HG02970 (cell line): Measurements from ENCODE around the gene ATRN.
"Not testable (repeated sequence)": the region's sequence is repeated elsewhere in the genome, so short reads cannot be mapped to it uniquely, and the experiment has no call there.

ENCODE experiments used
- ATAC-seq: cut with Tn5 transposase; IDR thresholded peaks from one replicate; pipeline ENCODE4 v1.9.1; 2021; ENCODE audit warnings: mild to moderate bottlenecking, moderate library complexity, moderate number of reproducible peaks; ENCODE audit not compliant: unreplicated experiment, low FRiP score

ATRN gene

GRCh38 chr20:3615171-3615840 lies 144.5 kb downstream of the ATRN start:
- not testable (repeated sequence) for ATAC-seq

- ATAC-seq: no peak
Observed at GRCh38 chr20:3616250-3616649, 145.4 kb downstream of the ATRN start.

- no peak for ATAC-seq
Observed at GRCh38 chr20:3621111-3621510, 150.3 kb downstream of the ATRN start.

- no peak for ATAC-seq
Observed at GRCh38 chr20:3622406-3622805, 151.6 kb downstream of the ATRN start.

- ATAC-seq: no peak
Observed at GRCh38 chr20:3627476-3627875, 156.7 kb downstream of the ATRN start.

- ATAC-seq: no peak
Observed at GRCh38 chr20:3628502-3629314, 157.9 kb downstream of the ATRN start.

GRCh38 chr20:3629893-3630292 lies 159.1 kb downstream of the ATRN start:
- no peak for ATAC-seq

- ATAC-seq: no peak
Observed at GRCh38 chr20:3630429-3630828, 159.6 kb downstream of the ATRN start.

- no peak for ATAC-seq
Observed at GRCh38 chr20:3631534-3631933, 160.7 kb downstream of the ATRN start.

- ATAC-seq: no peak
Observed at GRCh38 chr20:3632311-3633004, 161.6 kb downstream of the ATRN start.

- no peak for ATAC-seq
Observed at GRCh38 chr20:3633913-3634478, 163.2 kb downstream of the ATRN start.

- ATAC-seq: no peak
Observed at GRCh38 chr20:3635346-3635745, 164.5 kb downstream of the ATRN start.

- no peak for ATAC-seq
Observed at GRCh38 chr20:3640259-3640658, 169.4 kb downstream of the ATRN start.

GRCh38 chr20:3645309-3646066 lies 174.7 kb downstream of the ATRN start:
- no peak for ATAC-seq

- ATAC-seq: no peak
Observed at GRCh38 chr20:3646067-3646440, 175.2 kb downstream of the ATRN start.

- ATAC-seq: no peak
Observed at GRCh38 chr20:3646651-3647050, 175.8 kb downstream of the ATRN start.

GRCh38 chr20:3647473-3647872 lies 176.7 kb downstream of the ATRN start:
- no peak for ATAC-seq

GRCh38 chr20:3648951-3649350 lies 178.1 kb downstream of the ATRN start:
- ATAC-seq: no peak

- ATAC-seq: no peak
Observed at GRCh38 chr20:3651204-3651962, 180.6 kb downstream of the ATRN start.

- ATAC-seq: no peak
Observed at GRCh38 chr20:3652221-3652620, 181.4 kb downstream of the ATRN start.
